Mucosa of rectum (tissue), 2 donors: Measurements from ENCODE around the gene SYT13.

Experiments
- H3K27ac ChIP-seq, 2 donors: one replicate each; pipeline ENCODE4 v1.7.0; 2013; ENCODE audit warnings: inconsistent platforms in 2 of 2, low read depth in 2 of 2, low read length in 2 of 2
- H3K27me3 ChIP-seq, 2 donors: one replicate each; pipeline ENCODE4 v1.7.0; 2013; ENCODE audit warnings: low read length in 2 of 2; ENCODE audit not compliant: control insufficient read depth in 2 of 2, insufficient read depth in 2 of 2
- H3K36me3 ChIP-seq, 2 donors: one replicate each; pipeline ENCODE4 v1.7.0; 2013; ENCODE audit warnings: low read length in 2 of 2; ENCODE audit not compliant: control insufficient read depth in 2 of 2, insufficient read depth in 2 of 2
- H3K4me1 ChIP-seq, 2 donors: one replicate each; pipeline ENCODE4 v1.7.0; 2013; ENCODE audit warnings: low read length in 2 of 2, mild to moderate bottlenecking in 1 of 2; ENCODE audit not compliant: control insufficient read depth in 2 of 2, insufficient read depth in 2 of 2
- H3K4me3 ChIP-seq, 2 donors: one replicate each; pipeline ENCODE4 v1.7.0; 2013; ENCODE audit warnings: low read length in 2 of 2
- H3K9ac ChIP-seq, 2 donors: one replicate each; pipeline ENCODE4 v1.7.0; 2013; ENCODE audit warnings: low read length in 2 of 2, low read depth in 1 of 2, mild to moderate bottlenecking in 1 of 2
- H3K9me3 ChIP-seq, 2 donors: one replicate each; pipeline ENCODE4 v1.7.0; 2013; ENCODE audit warnings: low read length in 2 of 2; ENCODE audit not compliant: control insufficient read depth in 2 of 2
- donor health status: healthy.
- donor health status: Normal muscosa, but diverticular disease.

Gene SYT13

GRCh38 chr11:45323601-45324249 is 37.6 kb upstream of the SYT13 start:
- Histone ChIP-seq H3K4me3 (no peak overlapping the region), H3K27ac (no peak overlapping the region), H3K36me3 (no peaks in the 10 kb centered on the region), H3K27me3 (no peaks in the 10 kb centered on the region), H3K4me1 (no peaks in the 10 kb centered on the region), H3K9ac (no peak overlapping the region), H3K9me3 (no peaks in the 10 kb centered on the region)

DNA sequence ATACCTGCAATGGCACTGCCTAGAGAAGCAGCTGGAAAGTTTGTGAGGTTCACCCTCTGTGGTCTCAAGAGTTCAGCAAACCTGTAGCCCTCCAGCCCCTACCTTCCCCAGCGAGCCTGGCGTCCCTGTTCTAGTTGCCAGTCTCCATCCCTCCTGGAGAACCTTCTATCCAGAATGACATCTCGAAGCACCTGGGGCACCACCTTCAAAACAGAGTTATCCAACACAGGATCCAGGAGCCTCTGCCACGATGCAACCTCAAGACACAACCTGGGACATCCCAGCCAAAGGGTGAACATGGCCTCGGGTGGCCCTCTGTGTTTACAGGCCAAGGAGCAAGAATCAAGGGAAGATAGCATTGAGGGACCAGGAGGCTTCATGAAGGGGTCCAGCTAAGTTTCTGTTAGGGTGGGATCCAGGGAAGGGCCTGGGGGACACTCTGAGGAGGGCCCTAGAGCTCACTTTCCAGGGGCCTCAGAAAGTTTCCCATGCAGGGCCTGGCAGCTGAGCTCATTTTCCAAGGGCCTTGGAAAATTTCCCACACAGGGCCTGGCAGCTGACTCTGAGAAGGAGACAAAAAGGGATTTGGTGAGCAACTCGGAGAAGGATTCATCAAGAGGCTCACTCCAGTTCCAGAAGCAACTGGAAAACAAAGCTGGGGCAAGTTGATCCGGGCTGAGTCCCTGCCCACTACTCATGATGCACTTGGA is 36.9 kb upstream of the SYT13 start:
- H3K9ac ChIP-seq: no peak overlapping the region
- H3K4me3 ChIP-seq: no peak overlapping the region
- H3K9me3 ChIP-seq: no peaks in the 10 kb centered on the region
- H3K27me3 ChIP-seq: no peaks in the 10 kb centered on the region
- no peaks in the 10 kb centered on the region for H3K36me3 ChIP-seq
- H3K27ac ChIP-seq: no peak overlapping the region
- no peaks in the 10 kb centered on the region for H3K4me1 ChIP-seq

- Histone ChIP-seq H3K4me3 (no peak overlapping the region), H3K27me3 (no peaks in the 10 kb centered on the region), H3K36me3 (no peaks in the 10 kb centered on the region), H3K27ac (no peak overlapping the region), H3K9ac (no peak overlapping the region), H3K9me3 (no peaks in the 10 kb centered on the region), H3K4me1 (no peaks in the 10 kb centered on the region)
Measured at GRCh38 chr11:45322111-45322705, 36.1 kb upstream of the SYT13 start.

GRCh38 chr11:45321669-45322068 is 35.5 kb upstream of the SYT13 start:
- no peak overlapping the region for H3K27ac ChIP-seq
- no peaks in the 10 kb centered on the region for H3K27me3 ChIP-seq
- H3K9ac ChIP-seq: no peak overlapping the region
- no peak overlapping the region for H3K4me3 ChIP-seq
- no peaks in the 10 kb centered on the region for H3K36me3 ChIP-seq
- H3K4me1 ChIP-seq: no peaks in the 10 kb centered on the region
- H3K9me3 ChIP-seq: no peaks in the 10 kb centered on the region

DNA sequence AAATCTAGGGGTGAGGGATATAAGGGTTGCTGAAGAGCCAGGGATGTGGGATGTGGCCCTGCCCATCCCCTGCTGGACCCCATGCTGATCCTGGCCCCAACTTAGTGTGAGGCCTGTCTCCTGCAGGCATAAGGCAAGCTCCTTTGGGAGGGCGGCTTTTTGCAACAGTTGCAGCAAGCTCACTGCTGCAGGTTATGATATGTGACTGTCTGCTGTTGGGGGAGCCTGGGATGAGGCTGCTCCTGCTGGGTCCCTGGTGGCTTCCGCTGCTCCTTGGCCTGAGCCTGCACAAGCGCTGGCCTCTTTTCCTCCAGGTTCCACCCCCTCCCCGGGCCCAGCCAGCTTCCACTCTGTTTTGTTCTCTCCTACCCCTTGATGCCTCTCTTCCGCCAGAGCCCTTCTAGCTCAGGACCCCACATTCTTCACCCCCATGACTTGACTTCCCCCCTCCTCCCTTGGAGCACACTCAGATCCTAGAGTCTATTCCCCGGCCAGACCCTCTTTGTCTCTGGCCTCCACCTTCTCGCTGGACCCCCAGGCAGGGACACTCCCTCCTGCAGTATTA is 35.0 kb upstream of the SYT13 start:
- Histone ChIP-seq H3K36me3 (no peaks in the 10 kb centered on the region), H3K4me3 (no peak overlapping the region), H3K9ac (no peak overlapping the region), H3K4me1 (no peaks in the 10 kb centered on the region), H3K9me3 (no peaks in the 10 kb centered on the region), H3K27me3 (no peaks in the 10 kb centered on the region), H3K27ac (no peak overlapping the region)

GRCh38 chr11:45320371-45320770 is 34.2 kb upstream of the SYT13 start:
- H3K4me3 ChIP-seq: no peak overlapping the region
- no peaks in the 10 kb centered on the region for H3K27me3 ChIP-seq
- no peaks in the 10 kb centered on the region for H3K4me1 ChIP-seq
- no peaks in the 10 kb centered on the region for H3K36me3 ChIP-seq
- no peak overlapping the region for H3K9ac ChIP-seq
- no peaks in the 10 kb centered on the region for H3K9me3 ChIP-seq
- no peak overlapping the region for H3K27ac ChIP-seq

DNA sequence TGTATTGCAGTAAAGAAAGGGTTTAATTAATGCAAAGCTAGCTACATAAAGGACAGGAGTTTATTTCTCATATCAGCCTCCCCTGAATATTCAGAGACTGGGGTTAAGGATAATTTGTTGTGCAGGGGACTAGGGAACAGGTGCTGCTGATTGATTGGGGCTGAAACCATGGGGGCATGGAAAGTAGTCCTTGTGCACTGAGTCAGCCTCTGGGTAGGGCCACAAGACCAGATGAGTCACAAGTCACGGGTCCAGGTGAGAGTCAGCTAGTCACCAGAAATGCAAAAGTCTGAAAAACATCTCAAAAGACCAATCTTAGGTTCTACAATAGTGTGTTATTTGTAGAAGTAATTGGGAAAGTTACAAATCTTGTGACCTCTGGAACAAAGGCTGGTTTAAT is 32.9 kb upstream of the SYT13 start:
- Histone ChIP-seq H3K9me3 (no peaks in the 10 kb centered on the region), H3K4me1 (no peaks in the 10 kb centered on the region), H3K27me3 (no peaks in the 10 kb centered on the region), H3K36me3 (no peaks in the 10 kb centered on the region), H3K27ac (no peak overlapping the region), H3K4me3 (no peak overlapping the region), H3K9ac (no peak overlapping the region)

GRCh38 chr11:45318516-45318915 is 32.4 kb upstream of the SYT13 start:
- no peaks in the 10 kb centered on the region for H3K36me3 ChIP-seq
- no peak overlapping the region for H3K9ac ChIP-seq
- H3K4me1 ChIP-seq: no peaks in the 10 kb centered on the region
- no peaks in the 10 kb centered on the region for H3K27me3 ChIP-seq
- H3K9me3 ChIP-seq: no peaks in the 10 kb centered on the region
- no peak overlapping the region for H3K4me3 ChIP-seq
- no peak overlapping the region for H3K27ac ChIP-seq

- Histone ChIP-seq H3K27ac (no peak overlapping the region), H3K9ac (no peak overlapping the region), H3K4me1 (no peaks in the 10 kb centered on the region), H3K9me3 (no peaks in the 10 kb centered on the region), H3K4me3 (no peak overlapping the region), H3K36me3 (no peaks in the 10 kb centered on the region), H3K27me3 (no peaks in the 10 kb centered on the region)
Measured at GRCh38 chr11:45316258-45316657, 30.1 kb upstream of the SYT13 start.

DNA sequence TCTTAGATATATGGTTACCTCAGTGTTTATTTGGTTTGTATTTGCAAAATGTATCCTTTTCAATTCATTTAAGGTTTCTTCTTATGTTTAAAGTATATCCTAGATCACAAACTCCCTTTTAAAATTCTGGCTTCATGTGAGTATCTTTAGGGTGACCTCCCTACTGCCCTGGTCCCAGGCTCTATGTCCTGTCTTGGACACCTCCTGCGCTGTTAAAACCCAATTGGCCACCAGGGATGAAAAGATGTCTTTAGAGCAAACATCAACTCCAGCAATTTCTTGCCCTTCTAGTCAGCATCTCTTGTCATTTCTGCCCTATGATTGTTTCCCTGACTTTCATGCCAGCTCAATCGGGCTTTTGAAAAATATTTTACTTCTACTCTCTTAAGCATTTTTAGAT is 28.8 kb upstream of the SYT13 start:
- no peaks in the 10 kb centered on the region for H3K9me3 ChIP-seq
- no peaks in the 10 kb centered on the region for H3K27me3 ChIP-seq
- no peaks in the 10 kb centered on the region for H3K36me3 ChIP-seq
- H3K4me3 ChIP-seq: no peak overlapping the region
- no peak overlapping the region for H3K9ac ChIP-seq
- H3K4me1 ChIP-seq: no peaks in the 10 kb centered on the region
- no peak overlapping the region for H3K27ac ChIP-seq
